Breast epithelium (tissue), 3 donors: ENCODE data around the gene ASXL1.

Source experiments
- CTCF ChIP-seq, 3 donors: fragments of 450-650 bp; IDR thresholded peaks; one replicate each; pipeline ENCODE4 v1.5.1; 2016 to 2017; ENCODE audit warnings: antibody characterized with exemption in 3 of 3, mild to moderate bottlenecking in 3 of 3, moderate library complexity in 3 of 3
- POLR2A ChIP-seq: fragments of 450-650 bp; IDR thresholded peaks from one replicate; pipeline ENCODE4 v1.6.1; 2016; ENCODE audit warnings: antibody characterized with exemption, mild to moderate bottlenecking, moderate library complexity
- POLR2AphosphoS5 ChIP-seq, 3 donors: sonication (generic); formaldehyde crosslinking; IDR thresholded peaks; one replicate each; pipeline ENCODE4 v1.6.1; 2017; ENCODE audit warnings: antibody characterized with exemption in 3 of 3

GRCh38 chr20:32329817-32330554, 28.1 kb upstream of the ASXL1 start:
- TF ChIP-seq POLR2A (no peak), CTCF (IDR thresholded peaks at IDR 0.05) (no peak), POLR2AphosphoS5 (IDR thresholded peaks at IDR 0.05) (no peak)
